Right lung (tissue), 5 donors: ENCODE measurements around the gene TESK2. TPM values are rescaled to one million over a fixed set of nuclear protein-coding genes. Genes with fewer than 3 reads are reported as not detected.
A peak's percentile ranks its signal among the peaks of the same experiment; 100 is the strongest.
"Not testable (repeated sequence)": the region's sequence is repeated elsewhere in the genome, so short reads cannot be mapped to it uniquely, and the experiment has no call there.

Experiments used
- DNase-seq, 2 donors: peaks; one replicate each; pipeline ENCODE4 v3.0.0-alpha.2; 2013
- polyA plus RNA-seq, 5 donors: library from polyadenylated mRNA; unstranded; fragments of 120-200 nt; gene quantifications; one replicate each; pipeline versions ENCODE4 v1.2.1 to v1.2.3, GENCODE V29; 2013; ENCODE audit warnings: inconsistent platforms in 1 of 5, low replicate concordance in 1 of 5; ENCODE audit not compliant: insufficient read length in 5 of 5, insufficient read depth in 1 of 5

TESK2 gene
- polyA plus RNA-seq, 5 donors, result 8.6 to 10.7 (median 9.2) TPM

- DNase-seq, result no peak
These were observed 69.0 kb downstream of the TESK2 start for GRCh38 chr1:45421935-45422334.

GRCh38 chr1:45414746-45415145 is 76.2 kb downstream of the TESK2 start:
- DNase-seq, result no peak

GRCh38 chr1:45412899-45413298 is 78.1 kb downstream of the TESK2 start:
- DNase-seq, result no peak

- no peak for DNase-seq
These were observed 79.5 kb downstream of the TESK2 start for GRCh38 chr1:45411510-45411899.

GRCh38 chr1:45410850-45411509 is 80.0 kb downstream of the TESK2 start:
- no peak for DNase-seq

- no peak for DNase-seq
These were observed 81.7 kb downstream of the TESK2 start for GRCh38 chr1:45409276-45409675.

- DNase-seq, result no peak
These were observed 83.2 kb downstream of the TESK2 start for GRCh38 chr1:45407629-45408287.

GRCh38 chr1:45405636-45406035 is 85.3 kb downstream of the TESK2 start:
- DNase-seq, result no peak

- DNase-seq, result no peak
These were observed 87.2 kb downstream of the TESK2 start for GRCh38 chr1:45403718-45404117.

- peak; percentile 37 to 38 for DNase-seq
These were observed 87.7 kb downstream of the TESK2 start for GRCh38 chr1:45403298-45403697.

GRCh38 chr1:45401524-45401923 is 89.4 kb downstream of the TESK2 start:
- no peak for DNase-seq

- DNase-seq, result no peak
These were observed 90.9 kb downstream of the TESK2 start for GRCh38 chr1:45400049-45400448.

GRCh38 chr1:45397285-45397684 is 93.7 kb downstream of the TESK2 start:
- no peak for DNase-seq

- DNase-seq, result no peak
These were observed 95.4 kb downstream of the TESK2 start for GRCh38 chr1:45395582-45395981.

- no peak for DNase-seq
These were observed 95.9 kb downstream of the TESK2 start for GRCh38 chr1:45395051-45395450.

- DNase-seq, result no peak
These were observed 96.6 kb downstream of the TESK2 start for GRCh38 chr1:45394342-45394741.

- DNase-seq, result no peak
These were observed 97.2 kb downstream of the TESK2 start for GRCh38 chr1:45393718-45394302.

- DNase-seq, result no peak
These were observed 104.7 kb downstream of the TESK2 start for GRCh38 chr1:45386219-45386618.

GRCh38 chr1:45385302-45385701 is 105.7 kb downstream of the TESK2 start:
- DNase-seq, result no peak

- DNase-seq, result not testable (repeated sequence)
These were observed 106.8 kb downstream of the TESK2 start for GRCh38 chr1:45384213-45384612.

GRCh38 chr1:45383191-45383590 is 107.8 kb downstream of the TESK2 start:
- no peak for DNase-seq

- DNase-seq, result no peak
These were observed 109.7 kb downstream of the TESK2 start for GRCh38 chr1:45381243-45381642.

- no peak for DNase-seq
These were observed 110.2 kb downstream of the TESK2 start for GRCh38 chr1:45380730-45381129.
